Small intestine (tissue), 7 donors: ENCODE results near the gene SLAMF9. TPM values are rescaled to one million over a fixed set of nuclear protein-coding genes. Genes with fewer than 3 reads are reported as not detected.

Experiments used
- DNase-seq, 2 donors: peaks; one replicate each; pipeline versions ENCODE4 v3.0.0 to v3.0.0-alpha.2; 2013
- FAIRE-seq: peaks from 2 replicates; lab custom pipeline; 2012; peaks lifted over from hg19 to GRCh38; lab: Jason Lieb, UNC
- H3K27ac ChIP-seq, 3 donors: one replicate each; pipeline ENCODE4 v1.5.1; 2013; ENCODE audit warnings: low read length in 2 of 3, mild to moderate bottlenecking in 2 of 3, control low read depth in 1 of 3, inconsistent platforms in 1 of 3, low read depth in 1 of 3, moderate library complexity in 1 of 3
- H3K27me3 ChIP-seq, 3 donors: one replicate each; pipeline ENCODE4 v1.6.1; 2013; ENCODE audit warnings: low read length in 3 of 3, inconsistent platforms in 1 of 3; ENCODE audit not compliant: control insufficient read depth in 3 of 3, insufficient read depth in 3 of 3
- H3K36me3 ChIP-seq, 3 donors: one replicate each; pipeline ENCODE4 v1.6.1; 2013; ENCODE audit warnings: low read length in 3 of 3, inconsistent platforms in 1 of 3, low read depth in 1 of 3, mild to moderate bottlenecking in 1 of 3, moderate library complexity in 1 of 3; ENCODE audit not compliant: control insufficient read depth in 3 of 3, insufficient read depth in 2 of 3
- H3K4me1 ChIP-seq, 3 donors: one replicate each; pipeline ENCODE4 v1.6.1; 2013; ENCODE audit warnings: low read length in 2 of 3, inconsistent platforms in 1 of 3, low read depth in 1 of 3, mild to moderate bottlenecking in 1 of 3, moderate library complexity in 1 of 3; ENCODE audit not compliant: control insufficient read depth in 3 of 3, insufficient read depth in 2 of 3
- H3K4me3 ChIP-seq, 3 donors: one replicate each; pipeline ENCODE4 v1.5.1; 2013; ENCODE audit warnings: low read length in 3 of 3, control low read depth in 1 of 3, inconsistent platforms in 1 of 3, low read depth in 1 of 3, mild to moderate bottlenecking in 1 of 3, moderate library complexity in 1 of 3
- H3K9me3 ChIP-seq, 2 donors: one replicate each; pipeline ENCODE4 v1.6.1; 2013; ENCODE audit warnings: low read depth in 1 of 2, low read length in 1 of 2; ENCODE audit not compliant: control insufficient read depth in 2 of 2, insufficient read depth in 1 of 2
- WGBS, 3 donors: extraction: QIAGEN DNeasy Blood & Tissue Kit; methylation state at CpG; one replicate each; pipeline ENCODE4 v1.1.7; 2013; 5-methylcytosine and 5-hydroxymethylcytosine counted together
- polyA plus RNA-seq, 4 donors: library from polyadenylated mRNA; stranded (reverse) in 3 of 4; unstranded in 1 of 4; fragments of 200-250 nt in 3 of 4; fragments of 120-200 nt in 1 of 4; gene quantifications; one replicate each; pipeline versions ENCODE4 v1.2.1 to v1.2.3, GENCODE V29; 2013
- donor health status: healthy with polysubstance abuse.
- donor health status: control.
- donor health status: control.
- donor health status: Bipolar disorder and iron deficiency.
- donor health status: healthy.

Gene SLAMF9
- polyA plus RNA-seq, 4 donors = 0.12 TPM; not detected in 3

DNA sequence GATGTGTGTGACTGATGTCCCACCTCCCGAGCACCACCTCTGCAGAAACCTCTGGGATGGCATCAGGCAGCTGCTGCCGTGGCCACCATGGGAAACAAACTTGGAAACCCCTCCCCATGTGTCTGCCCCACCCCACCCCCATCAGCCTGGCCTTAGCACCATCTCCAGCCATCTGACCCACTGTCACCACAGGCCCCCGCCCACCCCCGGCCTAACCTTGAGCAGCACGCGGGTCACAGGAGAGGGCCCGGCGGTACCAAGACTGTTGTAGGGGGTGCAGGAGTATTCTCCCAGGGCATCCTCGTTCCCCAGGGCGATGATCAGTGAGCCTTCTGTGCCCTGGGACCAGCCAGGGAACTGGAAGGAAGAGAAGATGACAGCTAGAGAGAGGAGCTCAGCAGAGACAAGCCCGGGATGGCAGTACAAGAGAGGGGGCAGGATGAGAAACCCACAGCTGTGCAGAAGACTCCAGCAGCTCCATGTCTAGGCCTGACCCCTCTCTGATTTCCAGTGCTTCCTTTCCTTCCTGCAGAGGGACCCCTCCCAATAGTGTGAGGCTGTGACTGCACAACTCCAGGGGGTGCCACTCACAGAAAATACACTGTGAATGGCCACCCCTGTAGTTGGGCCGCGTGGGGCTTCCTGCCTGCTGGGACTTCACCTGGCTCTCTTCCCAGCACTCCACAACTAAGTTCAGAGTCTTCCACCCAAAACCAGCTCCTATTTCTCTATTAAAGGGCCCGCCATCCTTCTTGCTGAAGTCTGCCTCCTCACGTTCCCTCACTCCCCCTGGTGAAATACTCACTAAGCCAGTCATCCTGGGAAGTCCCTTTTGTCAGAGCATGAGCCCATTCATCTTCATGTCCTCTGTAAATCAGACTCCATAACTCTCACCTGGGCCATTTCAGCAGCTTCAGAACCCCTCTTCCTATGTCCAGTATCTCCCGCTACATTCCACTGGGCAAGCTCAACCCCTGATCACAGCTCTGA is 21.4 kb downstream of the SLAMF9 start:
- H3K27me3 ChIP-seq = no peaks in the 10 kb centered on the region
- H3K27ac ChIP-seq = no peak overlapping the region
- no peak for FAIRE-seq
- DNase-seq = no peak
- no peak overlapping the region for H3K4me3 ChIP-seq
- peaks cover 4 to 51% (median 9%) of the 10 kb centered on the region in 3 donors for H3K4me1 ChIP-seq
- no peaks in the 10 kb centered on the region for H3K9me3 ChIP-seq
- H3K36me3 ChIP-seq = peaks cover 0 to 94% (median 0%) of the 10 kb centered on the region in 3 donors
- 79 to 93% (median 86%) methylated on average over 16 of the region's 16 CpGs for WGBS, 3 donors

GRCh38 chr1:159931795-159932173 is 22.3 kb downstream of the SLAMF9 start:
- peaks cover 3 to 50% (median 6%) of the 10 kb centered on the region in 3 donors for H3K4me1 ChIP-seq
- H3K36me3 ChIP-seq = peaks cover 0 to 96% (median 0%) of the 10 kb centered on the region in 3 donors
- no peak for DNase-seq
- H3K27ac ChIP-seq = no peak overlapping the region
- H3K4me3 ChIP-seq = no peak overlapping the region
- H3K9me3 ChIP-seq = no peaks in the 10 kb centered on the region
- no peaks in the 10 kb centered on the region for H3K27me3 ChIP-seq
- WGBS, 3 donors = 94 to 96% (median 95%) methylated on average over 3 of the region's 3 CpGs
- no peak for FAIRE-seq

- Histone ChIP-seq H3K27ac (no peak overlapping the region), H3K4me3 (no peak overlapping the region), H3K36me3 (peaks cover 0 to 92% (median 0%) of the 10 kb centered on the region in 3 donors), H3K27me3 (no peaks in the 10 kb centered on the region), H3K4me1 (peaks cover 0 to 47% (median 3%) of the 10 kb centered on the region in 3 donors), H3K9me3 (no peaks in the 10 kb centered on the region)
- DNase-seq (no peak), FAIRE-seq (no peak)
- WGBS, 3 donors = 90 to 92% (median 91%) methylated on average over 10 to 13 of the region's 13 CpGs
Measured at GRCh38 chr1:159931101-159931794, 22.8 kb downstream of the SLAMF9 start.

DNA sequence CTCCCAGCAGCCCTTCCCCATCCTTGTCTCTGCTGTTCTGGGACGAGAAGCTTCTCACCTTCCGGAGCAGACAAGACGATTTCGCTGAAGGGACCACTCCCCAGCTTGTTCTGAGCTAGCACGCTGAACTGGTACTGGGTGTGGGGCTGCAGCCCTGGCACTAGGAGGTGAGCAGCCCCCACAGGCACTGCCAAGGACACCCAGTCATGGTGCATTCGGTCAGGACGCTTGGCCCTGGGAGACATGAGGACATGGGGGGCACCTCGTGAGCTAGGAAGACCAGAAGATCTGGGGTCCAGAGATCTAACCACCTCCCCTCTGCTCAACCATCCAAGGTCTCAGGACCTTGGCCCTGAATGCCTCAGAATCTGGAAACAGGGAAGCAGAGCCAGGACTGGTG is 23.4 kb downstream of the SLAMF9 start:
- DNase-seq = no peak
- no peak for FAIRE-seq
- Histone ChIP-seq H3K27me3 (no peaks in the 10 kb centered on the region), H3K9me3 (no peaks in the 10 kb centered on the region), H3K4me3 (no peak overlapping the region), H3K4me1 (peaks cover 0 to 46% (median 0%) of the 10 kb centered on the region in 3 donors), H3K27ac (no peak overlapping the region), H3K36me3 (peaks cover 0 to 86% (median 0%) of the 10 kb centered on the region in 3 donors)
- 93 to 96% (median 95%) methylated on average over 8 of the region's 8 CpGs for WGBS, 3 donors

GRCh38 chr1:159930216-159930615 is 23.8 kb downstream of the SLAMF9 start:
- FAIRE-seq (no peak), DNase-seq (no peak)
- Histone ChIP-seq H3K9me3 (no peaks in the 10 kb centered on the region), H3K36me3 (peaks cover 0 to 82% (median 0%) of the 10 kb centered on the region in 3 donors), H3K27me3 (no peaks in the 10 kb centered on the region), H3K4me1 (peaks cover 0 to 42% (median 0%) of the 10 kb centered on the region in 3 donors), H3K4me3 (no peak overlapping the region), H3K27ac (no peak overlapping the region)
- WGBS, 3 donors = 90 to 98% (median 92%) methylated on average over 11 of the region's 11 CpGs

DNA sequence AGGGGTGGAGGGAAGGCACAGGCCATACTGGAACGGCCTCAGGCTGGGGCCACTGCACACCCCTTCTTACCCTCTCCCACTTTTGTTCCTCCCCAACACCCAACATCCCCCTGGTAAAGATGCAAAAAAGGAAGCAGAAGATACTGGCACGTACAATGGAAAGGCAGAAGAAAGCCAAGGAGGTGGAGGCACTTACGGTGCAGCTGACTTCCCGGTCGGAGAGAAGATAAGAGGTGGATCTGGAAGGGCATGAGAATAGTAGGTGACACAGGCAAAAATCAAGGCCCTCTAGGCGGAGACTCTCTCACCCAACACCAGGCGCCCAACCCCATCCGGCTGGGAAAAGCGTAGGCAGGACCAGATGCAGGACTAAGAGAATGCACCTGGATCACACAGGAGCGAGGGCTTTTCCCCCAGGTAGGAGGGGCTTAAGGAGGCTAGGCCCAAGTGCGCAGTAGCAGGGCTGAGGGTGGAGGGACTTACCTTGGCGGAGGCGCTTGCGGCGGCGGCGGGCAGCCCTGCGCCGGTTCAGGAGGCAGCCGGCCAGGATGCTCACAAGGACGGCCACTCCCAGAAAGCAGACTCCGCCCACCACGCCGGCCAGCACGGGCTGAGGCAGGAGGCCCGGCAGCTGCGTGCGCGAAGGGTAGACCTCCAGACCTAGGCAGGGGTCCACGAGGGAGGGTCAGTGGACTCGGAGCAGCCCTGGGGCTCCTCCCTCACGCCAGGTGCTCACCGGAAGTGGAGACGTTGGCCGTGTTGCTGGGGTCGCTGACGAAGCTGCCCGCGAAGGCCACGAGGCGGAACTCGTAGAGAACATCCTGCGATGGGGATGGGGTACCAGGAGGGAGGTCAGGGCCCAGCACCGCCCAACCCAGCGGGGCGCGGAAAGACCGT is 24.6 kb downstream of the SLAMF9 start:
- FAIRE-seq (no peak), DNase-seq (no peak)
- no peak overlapping the region for H3K27ac ChIP-seq
- H3K9me3 ChIP-seq = no peaks in the 10 kb centered on the region
- H3K36me3 ChIP-seq = peaks cover 0 to 74% (median 0%) of the 10 kb centered on the region in 3 donors
- WGBS, 3 donors = 82 to 88% (median 83%) methylated on average over 41 to 48 of the region's 48 CpGs
- no peak overlapping the region for H3K4me3 ChIP-seq
- H3K27me3 ChIP-seq = no peaks in the 10 kb centered on the region
- peaks cover 0 to 41% (median 0%) of the 10 kb centered on the region in 3 donors for H3K4me1 ChIP-seq

DNA sequence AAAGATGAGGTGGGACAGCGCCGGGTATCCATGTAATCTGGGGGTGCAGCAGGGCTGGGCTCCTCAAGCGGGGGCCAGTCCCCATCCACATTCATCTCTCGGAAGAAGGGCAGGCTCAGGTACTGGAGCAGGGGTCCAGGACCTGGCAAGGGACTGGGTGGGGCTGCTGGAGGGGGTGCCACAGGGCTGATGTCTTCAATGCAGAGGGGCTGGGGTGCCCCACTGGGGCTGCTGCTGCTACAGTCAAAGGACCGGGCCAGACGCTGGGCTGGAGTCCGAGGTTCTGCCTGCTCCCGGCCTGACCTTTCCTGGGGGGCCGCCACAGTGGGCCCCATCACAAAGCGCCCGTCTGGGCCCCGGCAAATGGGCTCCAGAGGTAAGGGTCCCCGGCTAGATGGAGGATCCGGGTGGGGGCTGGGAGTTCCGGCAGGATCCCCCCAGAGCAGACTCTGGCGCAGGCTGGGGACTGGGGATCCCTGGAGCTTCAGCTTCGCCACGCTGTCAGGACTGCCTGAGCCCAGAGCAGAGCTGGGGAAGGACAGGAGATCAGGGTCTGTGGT is 25.5 kb downstream of the SLAMF9 start:
- DNase-seq (no peak), FAIRE-seq (no peak)
- Histone ChIP-seq H3K9me3 (no peaks in the 10 kb centered on the region), H3K4me3 (no peak overlapping the region), H3K27ac (peak overlapping the region in 1 of 3 donors; percentile 58), H3K36me3 (peaks cover 0 to 68% (median 0%) of the 10 kb centered on the region in 3 donors), H3K27me3 (no peaks in the 10 kb centered on the region), H3K4me1 (peaks cover 0 to 47% (median 0%) of the 10 kb centered on the region in 3 donors)
- 94 to 96% (median 94%) methylated on average over 16 to 18 of the region's 18 CpGs for WGBS, 3 donors
